SJCRH30 (cell line): ENCODE results near the gene WNT1. TPM values are rescaled to one million over a fixed set of nuclear protein-coding genes. Genes with fewer than 3 reads are reported as not detected.

ENCODE experiments used
- DNase-seq, 2 experiments: peaks; one replicate each; pipeline ENCODE4 v3.0.0-alpha.2; 2015 to 2020
- H3K27ac ChIP-seq: fragments of 250-450 bp; sonication (Bioruptor Pico); 2 replicates; pipeline ENCODE4 v1.5.1; 2020; ENCODE audit warnings: mild to moderate bottlenecking, moderate library complexity
- H3K27me3 ChIP-seq: fragments of 250-450 bp; sonication (Bioruptor Pico); 2 replicates; pipeline ENCODE4 v1.5.1; 2020; ENCODE audit warnings: mild to moderate bottlenecking, moderate library complexity
- H3K36me3 ChIP-seq: fragments of 250-450 bp; sonication (Bioruptor Pico); 2 replicates; pipeline ENCODE4 v1.5.1; 2020; ENCODE audit warnings: mild to moderate bottlenecking, moderate library complexity
- H3K4me1 ChIP-seq: fragments of 250-450 bp; sonication (Bioruptor Pico); 2 replicates; pipeline ENCODE4 v1.5.1; 2020; ENCODE audit warnings: mild to moderate bottlenecking, moderate library complexity
- H3K4me3 ChIP-seq: fragments of 250-450 bp; sonication (Bioruptor Pico); 2 replicates; pipeline ENCODE4 v1.5.1; 2020; ENCODE audit warnings: mild to moderate bottlenecking, moderate library complexity
- H3K9me3 ChIP-seq: fragments of 250-450 bp; sonication (Bioruptor Pico); replicated peaks from 2 replicates; pipeline ENCODE4 v1.5.1; 2020; ENCODE audit warnings: mild to moderate bottlenecking, moderate library complexity
- total RNA-seq: library from RNA; depleted of rRNA; stranded (reverse); fragments of >200 nt; shearing (Covaris generic); gene quantifications from 2 replicates; pipeline ENCODE4 v1.2.3, GENCODE V29; 2014

Gene WNT1
- total RNA-seq, 1 experiment from 2014 or later, result not detected

- H3K36me3 ChIP-seq, result peaks cover 9% of the 10 kb centered on the region
- H3K4me1 ChIP-seq, result peaks cover 8% of the 10 kb centered on the region; the same call in 1 of the 2 replicates
- H3K27me3 ChIP-seq, result no peaks in the 10 kb centered on the region
- H3K9me3 ChIP-seq, result no peaks in the 10 kb centered on the region
- DNase-seq, result no peak
- H3K4me3 ChIP-seq, result no peak overlapping the region
- no peak overlapping the region for H3K27ac ChIP-seq
Measured at GRCh38 chr12:48954841-48955501, 23.2 kb upstream of the WNT1 start.

GRCh38 chr12:48956279-48957140 lies 21.6 kb upstream of the WNT1 start:
- H3K4me3 ChIP-seq, result peak overlapping the region; percentile 85
- no peaks in the 10 kb centered on the region for H3K27me3 ChIP-seq
- peak overlapping the region; percentile 29 for H3K27ac ChIP-seq
- peaks cover 9% of the 10 kb centered on the region for H3K36me3 ChIP-seq
- H3K4me1 ChIP-seq, result peaks cover 14% of the 10 kb centered on the region
- DNase-seq, result peak; percentile 95 to 97
- H3K9me3 ChIP-seq, result no peaks in the 10 kb centered on the region

GRCh38 chr12:48957141-48958048 lies 20.7 kb upstream of the WNT1 start, which contains the start of gene ARF3:
ARF3 (minus strand) TSS chr12:48957487; CDS start chr12:48941095, 16,392 bp downstream.
- Histone ChIP-seq H3K27ac (peak within 1 kb of the TSS; percentile 29), H3K36me3 (peaks cover 9% of the 10 kb centered on the region), H3K9me3 (no peaks in the 10 kb centered on the region), H3K4me3 (peak within 1 kb of the TSS; percentile 85), H3K27me3 (no peaks in the 10 kb centered on the region), H3K4me1 (peaks cover 16% of the 10 kb centered on the region)
- DNase-seq, result peak; percentile 97 to 98

- Histone ChIP-seq H3K9me3 (no peaks in the 10 kb centered on the region), H3K4me3 (peak overlapping the region; percentile 85), H3K27ac (no peak overlapping the region), H3K27me3 (no peaks in the 10 kb centered on the region), H3K4me1 (peaks cover 16% of the 10 kb centered on the region), H3K36me3 (peaks cover 9% of the 10 kb centered on the region)
- no peak for DNase-seq
Measured at GRCh38 chr12:48958049-48958388, 20.1 kb upstream of the WNT1 start.

GRCh38 chr12:48960834-48961233 lies 17.3 kb upstream of the WNT1 start:
- H3K9me3 ChIP-seq, result no peaks in the 10 kb centered on the region
- DNase-seq, result no peak
- no peaks in the 10 kb centered on the region for H3K27me3 ChIP-seq
- H3K4me1 ChIP-seq, result peaks cover 13% of the 10 kb centered on the region
- H3K36me3 ChIP-seq, result no peaks in the 10 kb centered on the region
- H3K27ac ChIP-seq, result no peak overlapping the region
- H3K4me3 ChIP-seq, result no peak overlapping the region

GRCh38 chr12:48961331-48961730 lies 16.8 kb upstream of the WNT1 start:
- H3K27ac ChIP-seq, result no peak overlapping the region
- DNase-seq, result peak; percentile 59 to 61
- H3K36me3 ChIP-seq, result no peaks in the 10 kb centered on the region
- no peaks in the 10 kb centered on the region for H3K27me3 ChIP-seq
- H3K9me3 ChIP-seq, result no peaks in the 10 kb centered on the region
- H3K4me3 ChIP-seq, result no peak overlapping the region
- peaks cover 10% of the 10 kb centered on the region for H3K4me1 ChIP-seq

GRCh38 chr12:48961801-48962200 lies 16.3 kb upstream of the WNT1 start:
- DNase-seq, result no peak

GRCh38 chr12:48965298-48965838 lies 12.8 kb upstream of the WNT1 start:
- H3K27me3 ChIP-seq, result no peaks in the 10 kb centered on the region
- peaks cover 18% of the 10 kb centered on the region for H3K4me1 ChIP-seq
- H3K27ac ChIP-seq, result no peak overlapping the region
- peak; percentile 46 to 75 for DNase-seq
- H3K36me3 ChIP-seq, result no peaks in the 10 kb centered on the region
- H3K9me3 ChIP-seq, result no peaks in the 10 kb centered on the region
- H3K4me3 ChIP-seq, result no peak overlapping the region

More at GRCh38 chr12:48961801-48962200, 16.3 kb upstream of the WNT1 start:
- H3K36me3 ChIP-seq, result no peaks in the 10 kb centered on the region
- H3K4me3 ChIP-seq, result no peak overlapping the region
- H3K27ac ChIP-seq, result no peak overlapping the region
- no peaks in the 10 kb centered on the region for H3K9me3 ChIP-seq
- no peaks in the 10 kb centered on the region for H3K27me3 ChIP-seq
- peaks cover 13% of the 10 kb centered on the region for H3K4me1 ChIP-seq

GRCh38 chr12:48966177-48966895 lies 11.8 kb upstream of the WNT1 start:
- H3K27ac ChIP-seq, result no peak overlapping the region
- H3K9me3 ChIP-seq, result no peaks in the 10 kb centered on the region
- peak in 1 of 2 experiments; percentile 44 for DNase-seq
- H3K4me1 ChIP-seq, result peaks cover 20% of the 10 kb centered on the region
- H3K27me3 ChIP-seq, result no peaks in the 10 kb centered on the region
- H3K4me3 ChIP-seq, result no peak overlapping the region
- no peaks in the 10 kb centered on the region for H3K36me3 ChIP-seq

- H3K4me3 ChIP-seq, result no peak overlapping the region
- peaks cover 24% of the 10 kb centered on the region for H3K4me1 ChIP-seq
- H3K27me3 ChIP-seq, result peaks cover 4% of the 10 kb centered on the region
- DNase-seq, result no peak
- H3K9me3 ChIP-seq, result no peaks in the 10 kb centered on the region
- H3K27ac ChIP-seq, result no peak overlapping the region
- no peaks in the 10 kb centered on the region for H3K36me3 ChIP-seq
Measured at GRCh38 chr12:48967991-48968390, 10.1 kb upstream of the WNT1 start.

- Histone ChIP-seq H3K4me1 (peaks cover 24% of the 10 kb centered on the region), H3K9me3 (no peaks in the 10 kb centered on the region), H3K36me3 (no peaks in the 10 kb centered on the region), H3K4me3 (no peak overlapping the region), H3K27me3 (peaks cover 4% of the 10 kb centered on the region), H3K27ac (no peak overlapping the region)
- no peak for DNase-seq
Measured at GRCh38 chr12:48968467-48968866, 9.7 kb upstream of the WNT1 start.

- H3K36me3 ChIP-seq, result no peaks in the 10 kb centered on the region
- no peaks in the 10 kb centered on the region for H3K9me3 ChIP-seq
- H3K27me3 ChIP-seq, result peaks cover 4% of the 10 kb centered on the region
- peaks cover 24% of the 10 kb centered on the region for H3K4me1 ChIP-seq
- no peak overlapping the region for H3K27ac ChIP-seq
- peak in 1 of 2 experiments; percentile 52 for DNase-seq
- no peak overlapping the region for H3K4me3 ChIP-seq
Measured at GRCh38 chr12:48969160-48969771, 8.9 kb upstream of the WNT1 start.

- H3K9me3 ChIP-seq, result no peaks in the 10 kb centered on the region
- peaks cover 4% of the 10 kb centered on the region for H3K27me3 ChIP-seq
- no peak for DNase-seq
- no peak overlapping the region for H3K27ac ChIP-seq
- H3K36me3 ChIP-seq, result no peaks in the 10 kb centered on the region
- no peak overlapping the region for H3K4me3 ChIP-seq
- peaks cover 24% of the 10 kb centered on the region for H3K4me1 ChIP-seq
Measured at GRCh38 chr12:48969833-48970701, 8.1 kb upstream of the WNT1 start.
